ENCODE data around the gene C7orf57. TPM values are rescaled to one million over a fixed set of nuclear protein-coding genes. Genes with fewer than 3 reads are reported as not detected.

C7orf57 gene
- total RNA-seq, 1 donor from 2014 or later = not detected

Other genes starting within 250 kb of the C7orf57 start
- gene PKD1L1, start 87.1 kb upstream of the C7orf57 start, total RNA-seq = 1.1 TPM
- gene HUS1, start 55.9 kb upstream of the C7orf57 start, total RNA-seq = 30.4 TPM
- gene SUN3, start 6.4 kb upstream of the C7orf57 start, total RNA-seq = not detected
- gene UPP1, start 53.7 kb downstream of the C7orf57 start, total RNA-seq = 21.1 TPM
- not detected for gene ABCA13, start 135.9 kb downstream of the C7orf57 start, total RNA-seq

Measured in ascending aorta (tissue), 1 donor.